ENCODE measurements around the gene RBPJ.

The RBPJ gene

DNA sequence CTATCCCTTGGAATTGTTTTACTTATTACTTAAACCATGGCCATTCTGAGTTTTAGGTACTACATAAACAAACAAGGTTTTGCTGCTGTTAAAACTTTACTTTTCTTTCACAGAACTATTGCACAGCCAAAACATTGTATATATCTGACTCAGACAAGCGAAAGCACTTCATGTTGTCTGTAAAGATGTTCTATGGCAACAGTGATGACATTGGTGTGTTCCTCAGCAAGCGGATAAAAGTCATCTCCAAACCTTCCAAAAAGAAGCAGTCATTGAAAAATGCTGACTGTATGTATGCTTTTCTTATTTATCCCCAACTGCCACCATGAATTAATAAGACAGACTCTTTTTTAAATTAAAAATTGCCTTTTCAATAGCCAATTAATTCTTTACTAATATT is 99.6 kb downstream of the RBPJ start:
- peaks cover 0 to 2% of the 10 kb centered on the region in 2 donors for H3K36me3 ChIP-seq (ENCODE audit: control insufficient read depth in 2 of 2, insufficient read depth in 2 of 2, low read length in 2 of 2)
- no peak overlapping the region for H3K9ac ChIP-seq (ENCODE audit: low read length in 2 of 2)
- no peaks in the 10 kb centered on the region for H3K4me1 ChIP-seq (ENCODE audit: control insufficient read depth, insufficient read depth, low read length)
- H3K27ac ChIP-seq (ENCODE audit: low read length): no peak overlapping the region
- no peak overlapping the region for H3K4me3 ChIP-seq (ENCODE audit: low read length in 2 of 2)
- H3K27me3 ChIP-seq (ENCODE audit: control insufficient read depth in 1 of 2, insufficient read depth in 2 of 2, low read length in 2 of 2): no peaks in the 10 kb centered on the region
- H3K9me3 ChIP-seq (ENCODE audit: control insufficient read depth in 2 of 2, low read length in 2 of 2): no peaks in the 10 kb centered on the region

DNA sequence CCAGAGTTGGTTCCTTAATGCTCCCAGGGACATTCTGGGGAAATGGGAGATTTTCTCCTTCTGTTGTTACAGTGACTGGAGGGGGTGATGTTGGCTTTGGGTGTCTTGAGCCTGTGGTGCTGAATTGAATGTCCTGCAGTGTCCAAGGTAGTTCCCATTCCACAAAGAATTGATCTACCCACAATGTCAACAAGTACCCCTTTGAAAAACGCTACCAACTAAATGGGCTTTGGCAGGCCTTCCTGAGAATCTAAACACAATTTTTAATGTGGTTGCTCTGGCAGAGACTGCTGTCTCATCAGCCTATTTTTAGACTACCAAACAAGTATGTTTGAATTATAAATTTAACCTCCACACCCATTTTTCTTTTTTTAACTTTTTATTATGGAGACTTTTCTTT is 100.1 kb downstream of the RBPJ start:
- no peaks in the 10 kb centered on the region for H3K27me3 ChIP-seq (ENCODE audit: control insufficient read depth in 1 of 2, insufficient read depth in 2 of 2, low read length in 2 of 2)
- no peak overlapping the region for H3K27ac ChIP-seq (ENCODE audit: low read length)
- no peaks in the 10 kb centered on the region for H3K4me1 ChIP-seq (ENCODE audit: control insufficient read depth, insufficient read depth, low read length)
- H3K4me3 ChIP-seq (ENCODE audit: low read length in 2 of 2): no peak overlapping the region
- H3K36me3 ChIP-seq (ENCODE audit: control insufficient read depth in 2 of 2, insufficient read depth in 2 of 2, low read length in 2 of 2): peaks cover 0 to 2% of the 10 kb centered on the region in 2 donors
- H3K9ac ChIP-seq (ENCODE audit: low read length in 2 of 2): no peak overlapping the region
- H3K9me3 ChIP-seq (ENCODE audit: control insufficient read depth in 2 of 2, low read length in 2 of 2): no peaks in the 10 kb centered on the region

DNA sequence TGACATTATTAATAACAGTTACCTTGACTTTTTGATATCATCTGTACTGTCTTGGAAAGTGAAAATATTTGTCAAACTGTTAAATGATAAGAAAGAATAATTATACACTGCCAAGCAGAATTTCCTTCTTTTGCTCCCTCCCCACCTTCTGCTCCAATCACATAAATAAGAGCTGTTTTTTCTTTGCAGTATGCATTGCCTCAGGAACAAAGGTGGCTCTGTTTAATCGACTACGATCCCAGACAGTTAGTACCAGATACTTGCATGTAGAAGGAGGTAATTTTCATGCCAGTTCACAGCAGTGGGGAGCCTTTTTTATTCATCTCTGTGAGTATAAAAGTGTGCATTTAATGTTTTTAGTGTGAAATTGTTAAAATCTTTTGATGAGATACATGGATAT is 103.3 kb downstream of the RBPJ start:
- H3K27me3 ChIP-seq (ENCODE audit: control insufficient read depth in 1 of 2, insufficient read depth in 2 of 2, low read length in 2 of 2): no peaks in the 10 kb centered on the region
- peaks cover under 1 to 2% of the 10 kb centered on the region in 2 donors for H3K36me3 ChIP-seq (ENCODE audit: control insufficient read depth in 2 of 2, insufficient read depth in 2 of 2, low read length in 2 of 2)
- no peak overlapping the region for H3K27ac ChIP-seq (ENCODE audit: low read length)
- H3K9ac ChIP-seq (ENCODE audit: low read length in 2 of 2): no peak overlapping the region
- no peak overlapping the region for H3K4me3 ChIP-seq (ENCODE audit: low read length in 2 of 2)
- no peaks in the 10 kb centered on the region for H3K4me1 ChIP-seq (ENCODE audit: control insufficient read depth, insufficient read depth, low read length)
- no peaks in the 10 kb centered on the region for H3K9me3 ChIP-seq (ENCODE audit: control insufficient read depth in 2 of 2, low read length in 2 of 2)

DNA sequence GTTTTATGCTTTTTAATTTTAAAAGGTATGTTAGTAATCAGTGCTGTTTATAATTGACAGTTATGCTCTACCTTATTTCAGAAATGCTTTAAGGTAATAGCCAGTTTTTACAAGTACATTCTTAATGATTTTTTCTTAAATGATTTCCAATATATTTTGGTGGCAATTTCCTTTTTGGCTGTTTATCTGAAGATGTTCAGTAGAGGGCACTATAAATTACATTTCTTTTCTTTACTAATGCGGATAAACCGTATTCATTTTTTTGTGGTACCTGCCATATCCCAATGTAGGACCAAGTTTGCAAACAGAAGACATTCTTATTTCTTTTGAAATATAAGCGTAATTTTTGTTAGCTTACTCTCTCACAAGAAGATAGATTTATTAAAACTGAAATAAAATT is 104.0 kb downstream of the RBPJ start:
- no peak overlapping the region for H3K4me3 ChIP-seq (ENCODE audit: low read length in 2 of 2)
- H3K4me1 ChIP-seq (ENCODE audit: control insufficient read depth, insufficient read depth, low read length): no peaks in the 10 kb centered on the region
- H3K9me3 ChIP-seq (ENCODE audit: control insufficient read depth in 2 of 2, low read length in 2 of 2): no peaks in the 10 kb centered on the region
- H3K27me3 ChIP-seq (ENCODE audit: control insufficient read depth in 1 of 2, insufficient read depth in 2 of 2, low read length in 2 of 2): no peaks in the 10 kb centered on the region
- no peak overlapping the region for H3K9ac ChIP-seq (ENCODE audit: low read length in 2 of 2)
- H3K27ac ChIP-seq (ENCODE audit: low read length): no peak overlapping the region
- peaks cover 2 to 3% of the 10 kb centered on the region in 2 donors for H3K36me3 ChIP-seq (ENCODE audit: control insufficient read depth in 2 of 2, insufficient read depth in 2 of 2, low read length in 2 of 2)

DNA sequence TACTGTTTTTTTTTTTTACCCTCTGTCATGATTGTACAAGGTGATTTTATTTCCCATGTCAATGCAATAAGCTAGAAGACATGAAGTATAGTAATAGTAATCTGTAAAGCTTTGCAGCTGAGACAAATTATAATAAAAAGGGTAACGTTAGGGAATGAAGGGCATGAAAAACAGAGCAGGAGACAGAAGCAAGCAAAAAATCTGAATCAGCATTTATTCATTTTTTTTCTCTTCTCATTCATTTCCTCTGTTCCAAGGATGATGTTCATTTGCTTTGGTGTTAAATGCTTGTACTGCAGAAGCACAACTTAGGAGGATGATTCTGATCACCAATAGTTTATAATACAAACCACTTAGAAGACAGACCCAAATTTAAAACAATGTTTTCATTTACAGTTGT is 105.1 kb downstream of the RBPJ start:
- Histone ChIP-seq H3K27ac (ENCODE audit: low read length) (no peak overlapping the region), H3K4me1 (ENCODE audit: control insufficient read depth, insufficient read depth, low read length) (no peaks in the 10 kb centered on the region), H3K36me3 (ENCODE audit: control insufficient read depth in 2 of 2, insufficient read depth in 2 of 2, low read length in 2 of 2) (peaks cover 8 to 10% of the 10 kb centered on the region in 2 donors), H3K27me3 (ENCODE audit: control insufficient read depth in 1 of 2, insufficient read depth in 2 of 2, low read length in 2 of 2) (no peaks in the 10 kb centered on the region), H3K4me3 (ENCODE audit: low read length in 2 of 2) (no peak overlapping the region), H3K9me3 (ENCODE audit: control insufficient read depth in 2 of 2, low read length in 2 of 2) (no peaks in the 10 kb centered on the region), H3K9ac (ENCODE audit: low read length in 2 of 2) (no peak overlapping the region)

DNA sequence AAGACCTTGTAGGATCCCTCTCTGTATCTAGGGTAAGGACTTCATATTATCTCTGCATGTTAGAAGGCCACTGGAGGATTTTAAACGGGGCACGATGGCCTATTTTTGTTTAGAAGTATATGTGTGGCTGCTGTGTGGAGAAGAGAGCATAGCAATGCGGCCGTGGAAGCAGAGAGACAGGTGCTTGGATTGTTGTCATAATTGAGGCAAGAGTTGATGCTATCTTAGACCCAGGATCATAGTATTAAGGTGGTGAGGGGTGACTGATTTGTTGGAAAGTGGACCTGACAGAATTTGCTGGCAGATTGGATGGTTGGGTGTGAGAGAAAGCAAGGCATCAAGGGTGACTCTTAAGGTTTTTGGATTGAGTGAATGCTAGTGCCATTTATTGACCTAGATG is 106.1 kb downstream of the RBPJ start:
- Histone ChIP-seq H3K27ac (ENCODE audit: low read length) (no peak overlapping the region), H3K4me3 (ENCODE audit: low read length in 2 of 2) (no peak overlapping the region), H3K9ac (ENCODE audit: low read length in 2 of 2) (no peak overlapping the region), H3K36me3 (ENCODE audit: control insufficient read depth in 2 of 2, insufficient read depth in 2 of 2, low read length in 2 of 2) (peaks cover 10 to 11% of the 10 kb centered on the region in 2 donors), H3K27me3 (ENCODE audit: control insufficient read depth in 1 of 2, insufficient read depth in 2 of 2, low read length in 2 of 2) (no peaks in the 10 kb centered on the region), H3K4me1 (ENCODE audit: control insufficient read depth, insufficient read depth, low read length) (no peaks in the 10 kb centered on the region), H3K9me3 (ENCODE audit: control insufficient read depth in 2 of 2, low read length in 2 of 2) (no peaks in the 10 kb centered on the region)

DNA sequence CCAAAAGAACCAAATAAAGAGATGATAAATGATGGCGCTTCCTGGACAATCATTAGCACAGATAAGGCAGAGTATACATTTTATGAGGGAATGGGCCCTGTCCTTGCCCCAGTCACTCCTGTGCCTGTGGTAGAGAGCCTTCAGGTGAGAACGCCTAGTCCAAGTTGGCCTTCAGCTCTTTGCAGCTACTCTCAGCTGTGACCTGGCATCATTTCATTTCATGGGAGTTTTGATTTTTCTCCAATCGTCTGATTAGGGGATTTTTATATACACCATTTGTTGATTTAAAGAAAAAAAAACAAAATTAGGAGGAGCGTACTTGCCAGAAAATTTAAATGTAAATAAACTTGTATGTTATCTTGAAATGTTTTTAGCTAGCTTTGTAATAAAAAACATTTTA is 109.1 kb downstream of the RBPJ start:
- Histone ChIP-seq H3K4me3 (ENCODE audit: low read length in 2 of 2) (no peak overlapping the region), H3K27me3 (ENCODE audit: control insufficient read depth in 1 of 2, insufficient read depth in 2 of 2, low read length in 2 of 2) (no peaks in the 10 kb centered on the region), H3K9me3 (ENCODE audit: control insufficient read depth in 2 of 2, low read length in 2 of 2) (no peaks in the 10 kb centered on the region), H3K9ac (ENCODE audit: low read length in 2 of 2) (no peak overlapping the region), H3K27ac (ENCODE audit: low read length) (no peak overlapping the region), H3K36me3 (ENCODE audit: control insufficient read depth in 2 of 2, insufficient read depth in 2 of 2, low read length in 2 of 2) (peaks cover 10 to 11% of the 10 kb centered on the region in 2 donors), H3K4me1 (ENCODE audit: control insufficient read depth, insufficient read depth, low read length) (no peaks in the 10 kb centered on the region)

DNA sequence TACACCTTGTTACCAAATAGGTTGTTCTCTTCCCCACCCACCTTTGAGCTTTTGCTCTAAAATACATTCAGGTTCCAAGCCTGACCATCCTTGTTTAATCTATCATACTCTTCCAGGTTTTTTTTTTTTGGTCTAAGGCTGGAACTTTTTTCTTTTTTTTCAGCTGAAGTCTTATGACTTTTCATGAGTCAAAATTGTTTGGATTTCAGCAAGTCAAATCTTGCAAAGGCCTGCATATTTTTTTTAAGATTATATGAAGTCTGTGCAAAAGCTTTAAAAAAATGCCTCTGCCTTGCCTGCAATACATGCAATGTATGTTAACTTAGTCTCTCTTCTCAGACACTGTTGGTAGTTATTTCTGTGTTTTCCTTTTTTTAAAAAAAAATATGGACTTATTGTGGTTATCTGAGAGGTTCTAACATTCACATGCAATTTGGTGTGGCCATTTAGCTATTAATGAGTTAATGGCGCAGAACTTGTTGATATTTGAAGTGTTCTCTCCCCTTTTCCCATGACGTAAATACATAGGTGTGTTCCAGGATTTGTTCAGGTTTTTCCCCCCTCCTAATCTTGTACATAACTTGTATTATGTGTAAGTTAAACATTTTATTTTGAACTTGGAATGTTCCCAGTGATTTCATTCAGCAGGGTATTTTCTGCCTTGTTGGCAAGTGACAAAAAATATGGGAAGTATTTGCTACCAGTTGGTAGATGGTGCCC is 110.8 kb downstream of the RBPJ start:
- Histone ChIP-seq H3K36me3 (ENCODE audit: control insufficient read depth in 2 of 2, insufficient read depth in 2 of 2, low read length in 2 of 2) (peaks cover 9 to 10% of the 10 kb centered on the region in 2 donors), H3K4me1 (ENCODE audit: control insufficient read depth, insufficient read depth, low read length) (no peaks in the 10 kb centered on the region), H3K9ac (ENCODE audit: low read length in 2 of 2) (no peak overlapping the region), H3K27ac (ENCODE audit: low read length) (no peak overlapping the region), H3K27me3 (ENCODE audit: control insufficient read depth in 1 of 2, insufficient read depth in 2 of 2, low read length in 2 of 2) (no peaks in the 10 kb centered on the region), H3K9me3 (ENCODE audit: control insufficient read depth in 2 of 2, low read length in 2 of 2) (no peaks in the 10 kb centered on the region), H3K4me3 (ENCODE audit: low read length in 2 of 2) (no peak overlapping the region)

DNA sequence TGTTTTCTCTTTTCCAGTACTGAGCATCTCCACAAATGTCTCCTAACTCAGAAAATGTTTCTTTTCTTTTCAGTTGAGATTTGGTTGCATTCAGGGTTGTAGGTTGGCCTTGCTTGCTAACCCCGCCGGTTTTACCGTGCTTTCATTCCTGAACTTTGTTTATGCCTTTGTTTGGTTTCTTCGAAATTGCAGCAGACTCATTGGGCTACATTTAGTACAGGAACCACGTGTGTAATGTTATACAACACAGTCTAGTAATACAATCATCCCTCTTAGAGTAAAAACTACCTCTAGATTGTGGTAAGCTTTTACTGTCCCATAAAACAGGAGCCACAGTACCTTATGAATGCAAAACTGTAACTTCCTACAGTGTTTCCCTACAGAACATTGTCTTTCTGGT is 111.6 kb downstream of the RBPJ start:
- Histone ChIP-seq H3K4me1 (ENCODE audit: control insufficient read depth, insufficient read depth, low read length) (no peaks in the 10 kb centered on the region), H3K9ac (ENCODE audit: low read length in 2 of 2) (no peak overlapping the region), H3K36me3 (ENCODE audit: control insufficient read depth in 2 of 2, insufficient read depth in 2 of 2, low read length in 2 of 2) (peaks cover 9 to 10% of the 10 kb centered on the region in 2 donors), H3K9me3 (ENCODE audit: control insufficient read depth in 2 of 2, low read length in 2 of 2) (no peaks in the 10 kb centered on the region), H3K4me3 (ENCODE audit: low read length in 2 of 2) (no peak overlapping the region), H3K27ac (ENCODE audit: low read length) (no peak overlapping the region), H3K27me3 (ENCODE audit: control insufficient read depth in 1 of 2, insufficient read depth in 2 of 2, low read length in 2 of 2) (no peaks in the 10 kb centered on the region)

DNA sequence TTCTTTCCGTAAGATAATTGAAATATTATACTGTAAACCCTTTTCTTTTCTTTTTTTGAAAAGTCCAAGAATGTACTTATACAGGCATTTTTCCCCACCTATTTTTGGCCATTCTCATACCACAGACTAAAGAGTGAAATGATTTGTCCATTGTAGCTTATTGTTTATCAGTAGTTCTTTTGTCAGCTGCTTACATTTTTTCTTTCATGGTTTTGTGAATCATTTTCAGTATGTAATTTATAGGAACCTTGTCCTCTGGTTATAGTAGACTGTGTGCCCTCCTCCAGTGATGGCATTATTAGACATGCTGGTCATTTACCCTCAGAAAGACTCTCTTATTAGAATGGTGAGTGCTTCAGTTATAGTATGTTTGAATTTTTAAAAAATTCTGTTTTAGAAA is 112.7 kb downstream of the RBPJ start:
- Histone ChIP-seq H3K4me3 (ENCODE audit: low read length in 2 of 2) (no peak overlapping the region), H3K27ac (ENCODE audit: low read length) (no peak overlapping the region), H3K9me3 (ENCODE audit: control insufficient read depth in 2 of 2, low read length in 2 of 2) (no peaks in the 10 kb centered on the region), H3K27me3 (ENCODE audit: control insufficient read depth in 1 of 2, insufficient read depth in 2 of 2, low read length in 2 of 2) (no peaks in the 10 kb centered on the region), H3K4me1 (ENCODE audit: control insufficient read depth, insufficient read depth, low read length) (no peaks in the 10 kb centered on the region), H3K9ac (ENCODE audit: low read length in 2 of 2) (no peak overlapping the region), H3K36me3 (ENCODE audit: control insufficient read depth in 2 of 2, insufficient read depth in 2 of 2, low read length in 2 of 2) (peaks cover 9 to 13% of the 10 kb centered on the region in 2 donors)

DNA sequence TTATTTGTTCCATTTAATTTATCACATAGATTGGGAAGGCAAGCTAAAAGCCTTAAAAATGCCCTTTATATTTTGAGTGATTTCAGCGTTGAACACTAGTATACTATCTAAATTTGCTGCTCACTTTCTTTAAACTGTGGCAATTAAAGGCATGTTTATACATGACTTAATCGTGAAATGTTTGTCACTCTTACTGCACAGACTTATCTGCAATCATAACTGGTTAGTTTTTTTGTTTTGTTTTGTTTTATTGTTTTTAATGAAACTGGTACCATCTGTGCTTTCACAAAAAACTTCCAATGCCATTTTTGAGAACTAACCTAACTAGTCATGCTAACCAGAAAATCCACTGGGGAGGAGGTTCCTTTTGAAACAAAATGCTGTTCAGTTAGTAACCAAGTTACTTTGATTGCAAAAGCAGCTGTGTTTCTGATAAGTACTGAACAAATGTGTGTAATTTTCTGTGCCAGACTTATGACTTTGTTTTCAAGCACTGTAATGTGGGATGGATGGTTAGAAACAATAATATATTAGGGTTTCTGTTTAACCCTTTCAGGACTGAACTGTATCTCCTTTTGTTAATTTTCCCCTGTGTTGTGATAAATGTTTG is 113.3 kb downstream of the RBPJ start:
- H3K9me3 ChIP-seq (ENCODE audit: control insufficient read depth in 2 of 2, low read length in 2 of 2): no peaks in the 10 kb centered on the region
- no peak overlapping the region for H3K4me3 ChIP-seq (ENCODE audit: low read length in 2 of 2)
- no peaks in the 10 kb centered on the region for H3K4me1 ChIP-seq (ENCODE audit: control insufficient read depth, insufficient read depth, low read length)
- no peak overlapping the region for H3K9ac ChIP-seq (ENCODE audit: low read length in 2 of 2)
- H3K27ac ChIP-seq (ENCODE audit: low read length): no peak overlapping the region
- no peaks in the 10 kb centered on the region for H3K27me3 ChIP-seq (ENCODE audit: control insufficient read depth in 1 of 2, insufficient read depth in 2 of 2, low read length in 2 of 2)
- H3K36me3 ChIP-seq (ENCODE audit: control insufficient read depth in 2 of 2, insufficient read depth in 2 of 2, low read length in 2 of 2): peaks cover 9 to 13% of the 10 kb centered on the region in 2 donors
